Measurements from ENCODE around the gene LIMS1.

Gene LIMS1

DNA sequence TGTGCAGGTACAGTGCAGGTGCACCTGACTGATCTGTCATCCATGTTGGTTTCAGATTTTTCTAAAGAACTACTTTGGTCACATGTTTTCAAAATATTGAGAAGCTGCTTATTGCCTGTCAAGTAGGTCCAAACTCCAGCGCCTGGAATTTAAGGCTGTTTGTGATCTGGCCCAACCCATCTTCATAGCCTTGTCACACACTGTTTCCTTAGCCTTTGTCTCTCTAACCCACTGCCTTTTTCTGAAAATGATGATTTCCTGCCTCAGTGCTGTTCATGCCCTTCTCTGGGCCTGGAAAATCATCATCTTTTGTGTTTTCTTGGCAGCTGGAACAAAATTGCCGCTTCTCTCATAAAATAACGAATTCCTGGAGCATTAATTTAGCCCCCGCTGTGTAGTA, 7.2 kb downstream of the LIMS1 start:
- CTCF ChIA-PET = interaction anchor here (0.9 to 1.1 kb wide), 2 partner anchors 95 to 96 kb away, joined by 3 read pairs; no protein-coding TSS in a partner anchor

GRCh38 chr2:108542071-108542470, 7.8 kb downstream of the LIMS1 start:
- CTCF ChIA-PET = interaction anchor here (1.1 kb wide), 1 partner anchor 95 kb away, joined by 3 read pairs; no protein-coding TSS in a partner anchor
- no peak for DNase-seq (ENCODE audit: low spot score)
- TF ChIP-seq, protein P1, sequence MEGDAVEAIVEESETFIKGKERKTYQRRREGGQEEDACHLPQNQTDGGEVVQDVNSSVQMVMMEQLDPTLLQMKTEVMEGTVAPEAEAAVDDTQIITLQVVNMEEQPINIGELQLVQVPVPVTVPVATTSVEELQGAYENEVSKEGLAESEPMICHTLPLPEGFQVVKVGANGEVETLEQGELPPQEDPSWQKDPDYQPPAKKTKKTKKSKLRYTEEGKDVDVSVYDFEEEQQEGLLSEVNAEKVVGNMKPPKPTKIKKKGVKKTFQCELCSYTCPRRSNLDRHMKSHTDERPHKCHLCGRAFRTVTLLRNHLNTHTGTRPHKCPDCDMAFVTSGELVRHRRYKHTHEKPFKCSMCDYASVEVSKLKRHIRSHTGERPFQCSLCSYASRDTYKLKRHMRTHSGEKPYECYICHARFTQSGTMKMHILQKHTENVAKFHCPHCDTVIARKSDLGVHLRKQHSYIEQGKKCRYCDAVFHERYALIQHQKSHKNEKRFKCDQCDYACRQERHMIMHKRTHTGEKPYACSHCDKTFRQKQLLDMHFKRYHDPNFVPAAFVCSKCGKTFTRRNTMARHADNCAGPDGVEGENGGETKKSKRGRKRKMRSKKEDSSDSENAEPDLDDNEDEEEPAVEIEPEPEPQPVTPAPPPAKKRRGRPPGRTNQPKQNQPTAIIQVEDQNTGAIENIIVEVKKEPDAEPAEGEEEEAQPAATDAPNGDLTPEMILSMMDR (conservative IDR thresholded peaks at IDR 0.05; ENCODE audit: low read depth) = no peak
- no peak overlapping the region for H3K27ac ChIP-seq
- POLR2A ChIA-PET (ENCODE audit: low non-redundant PET) = no interaction called here

More for the DNA sequence above, 7.2 kb downstream of the LIMS1 start:
- no peak for DNase-seq (ENCODE audit: low spot score)
- POLR2A ChIA-PET (ENCODE audit: low non-redundant PET) = no interaction called here
- TF ChIP-seq, protein P1 (conservative IDR thresholded peaks at IDR 0.05; ENCODE audit: low read depth) = no peak
- H3K27ac ChIP-seq = no peak overlapping the region

DNA sequence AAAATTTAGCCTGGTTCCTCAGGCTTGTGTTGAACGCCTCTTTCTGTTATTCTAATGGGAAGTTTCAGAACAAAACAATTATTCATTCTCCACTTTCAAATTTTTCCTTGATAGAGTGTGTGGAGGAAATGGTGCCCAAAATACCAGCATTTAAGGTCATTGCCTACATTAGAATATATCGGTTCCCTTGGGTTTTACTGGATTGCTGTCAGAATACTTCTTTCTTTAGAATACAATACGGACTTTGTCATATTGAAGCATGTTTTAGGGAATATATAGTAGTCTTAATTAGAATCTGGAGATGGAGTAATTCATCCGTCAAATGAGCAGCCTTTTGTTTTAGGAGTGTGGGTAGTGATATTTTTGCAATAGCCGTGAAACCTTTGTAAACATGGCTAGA, 13.3 kb downstream of the LIMS1 start:
- TF ChIP-seq, protein P1 (conservative IDR thresholded peaks at IDR 0.05; ENCODE audit: low read depth) = no peak
- DNase-seq (ENCODE audit: low spot score) = no peak
- ChIA-PET POLR2A (ENCODE audit: low non-redundant PET) (no interaction called here), CTCF (interaction anchor here (0.7 kb wide), 1 partner anchor 64 kb away, joined by 4 read pairs; no protein-coding TSS in a partner anchor)
- H3K27ac ChIP-seq = no peak overlapping the region

- CTCF ChIA-PET = interaction anchor here (1.9 kb wide), 1 partner anchor 13 kb away, joined by 6 read pairs; no protein-coding TSS in a partner anchor
- TF ChIP-seq, protein P1 (conservative IDR thresholded peaks at IDR 0.05; ENCODE audit: low read depth) = no peak
- POLR2A ChIA-PET (ENCODE audit: low non-redundant PET) = no interaction called here
- H3K27ac ChIP-seq = no peak overlapping the region
- no peak for DNase-seq (ENCODE audit: low spot score)
These were observed 14.1 kb downstream of the LIMS1 start for GRCh38 chr2:108548208-108549003.

GRCh38 chr2:108552566-108552965, 18.3 kb downstream of the LIMS1 start:
- H3K27ac ChIP-seq = no peak overlapping the region
- DNase-seq (ENCODE audit: low spot score) = no peak
- ChIA-PET CTCF (no interaction called here), POLR2A (ENCODE audit: low non-redundant PET) (no interaction called here)
- TF ChIP-seq, protein P1 (conservative IDR thresholded peaks at IDR 0.05; ENCODE audit: low read depth) = no peak

DNA sequence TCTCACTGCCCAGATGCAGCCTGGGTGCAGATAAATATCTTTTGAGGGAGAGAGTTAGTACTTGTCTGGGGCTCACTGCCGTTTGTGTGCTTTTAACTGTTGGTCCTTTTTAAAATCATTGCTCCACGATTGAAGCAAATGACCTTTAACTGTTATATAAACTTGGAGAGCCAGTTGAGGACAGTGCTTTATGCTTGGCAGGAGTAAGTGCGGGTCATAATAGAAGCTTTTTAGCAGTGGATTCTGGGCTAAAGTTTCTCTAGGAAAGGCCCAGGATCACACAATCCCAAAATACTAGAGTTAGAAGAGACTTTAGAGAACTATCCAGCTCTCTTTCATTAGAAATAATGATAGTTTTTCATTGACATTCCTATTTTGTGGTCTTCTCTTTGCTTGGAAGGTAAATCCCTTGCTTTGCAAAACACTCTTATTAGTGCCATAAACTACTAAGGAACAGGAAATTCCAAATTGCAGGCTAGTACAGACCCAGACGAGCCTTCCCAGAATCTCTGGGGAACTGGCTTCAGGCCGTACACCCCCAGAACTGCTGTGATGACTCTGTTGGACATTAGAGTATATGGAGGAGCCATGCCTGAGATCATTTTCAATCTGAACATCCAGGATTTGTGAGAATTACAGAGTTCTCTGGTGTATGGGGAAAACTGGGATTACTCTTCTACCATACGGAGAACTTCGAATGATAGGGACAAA, 19.1 kb downstream of the LIMS1 start:
- CTCF ChIA-PET = no interaction called here

More for the DNA sequence above, 19.1 kb downstream of the LIMS1 start:
- no peak for DNase-seq (ENCODE audit: low spot score)
- TF ChIP-seq, protein P1 (conservative IDR thresholded peaks at IDR 0.05; ENCODE audit: low read depth) = no peak
- H3K27ac ChIP-seq = no peak overlapping the region
- POLR2A ChIA-PET (ENCODE audit: low non-redundant PET) = no interaction called here

Measured in RWPE1 (cell line).